ENCODE results near the gene SET.
"Not testable (repeated sequence)": the region's sequence is repeated elsewhere in the genome, so short reads cannot be mapped to it uniquely, and the experiment has no call there.

SET gene

GRCh38 chr9:128688501-128689292, at the start of gene SET:
Gene SET (plus strand): TSS chr9:128689222. CDS start chr9:128689583, 361 bp downstream.
- peak; percentile 69 to 98 for DNase-seq

- no peak for DNase-seq
Observed at GRCh38 chr9:128640603-128641002, 48.4 kb upstream of the SET start.

- no peak for DNase-seq
Observed at GRCh38 chr9:128642675-128643245, 46.3 kb upstream of the SET start.

- DNase-seq = no peak
Observed at GRCh38 chr9:128643519-128644300, 45.3 kb upstream of the SET start.

- peak in 1 of 2 experiments; percentile 58 for DNase-seq
Observed at GRCh38 chr9:128648206-128648605, 40.8 kb upstream of the SET start.

- no peak for DNase-seq
Observed at GRCh38 chr9:128651798-128652197, 37.2 kb upstream of the SET start.

GRCh38 chr9:128653908-128654307, 35.1 kb upstream of the SET start:
- DNase-seq = no peak

GRCh38 chr9:128654481-128654880, 34.5 kb upstream of the SET start:
- no peak for DNase-seq

GRCh38 chr9:128656416-128657343, 32.3 kb upstream of the SET start, which contains the start of gene DYNC2I2:
Gene DYNC2I2 (minus strand): TSS chr9:128656847. CDS start chr9:128656726, 121 bp downstream.
- DNase-seq = peak; percentile 79 to 91

- no peak for DNase-seq
Observed at GRCh38 chr9:128657344-128657704, 31.7 kb upstream of the SET start.

GRCh38 chr9:128657796-128658195, 31.2 kb upstream of the SET start:
- DNase-seq = no peak

GRCh38 chr9:128666481-128666941, 22.5 kb upstream of the SET start:
- not testable (repeated sequence) for DNase-seq

GRCh38 chr9:128669786-128670185, 19.2 kb upstream of the SET start:
- DNase-seq = no peak

GRCh38 chr9:128675382-128675781, 13.6 kb upstream of the SET start:
- no peak for DNase-seq

GRCh38 chr9:128677794-128678193, 11.2 kb upstream of the SET start:
- DNase-seq = no peak

- DNase-seq = peak; percentile 34 to 56
Observed at GRCh38 chr9:128683340-128684064, 5.5 kb upstream of the SET start.

- no peak for DNase-seq
Observed at GRCh38 chr9:128684065-128684324, 5.0 kb upstream of the SET start.

GRCh38 chr9:128684325-128685199, 4.5 kb upstream of the SET start:
- peak; percentile 71 to 85 for DNase-seq

- DNase-seq = no peak
Observed at GRCh38 chr9:128685636-128686489, 3.2 kb upstream of the SET start.

- DNase-seq = no peak
Observed at GRCh38 chr9:128687453-128687852, 1.6 kb upstream of the SET start.
